ENCODE measurements around the gene STPG3.

- no peak for TF ChIP-seq CTCF (conservative IDR thresholded peaks at IDR 0.05; ENCODE audit: low read depth, low read length)
- no peak for TF ChIP-seq SMC3 (IDR thresholded peaks at IDR 0.05; ENCODE audit: low read depth, low read length)
- TF ChIP-seq MAFK (IDR thresholded peaks at IDR 0.05; ENCODE audit: low read depth, low read length): no peak
- no peak for TF ChIP-seq POLR2A (IDR thresholded peaks at IDR 0.05; ENCODE audit: low read depth, low read length)
- TF ChIP-seq RFX5 (IDR thresholded peaks at IDR 0.05; ENCODE audit: low read depth, low read length): no peak
- no peak for TF ChIP-seq RAD21 (IDR thresholded peaks at IDR 0.05; ENCODE audit: low read length)
- no peak for TF ChIP-seq BHLHE40 (IDR thresholded peaks at IDR 0.05; ENCODE audit: low read depth, low read length)
- no peak for TF ChIP-seq RCOR1 (IDR thresholded peaks at IDR 0.05; ENCODE audit: insufficient replicate concordance, low read length)
- no peak for TF ChIP-seq NFE2L2 (IDR thresholded peaks at IDR 0.05; ENCODE audit: low read depth, low read length)
- no peak for TF ChIP-seq MXI1 (IDR thresholded peaks at IDR 0.05; ENCODE audit: borderline replicate concordance, low read depth, low read length)
- TF ChIP-seq USF2 (IDR thresholded peaks at IDR 0.05; ENCODE audit: low read depth, low read length): no peak
- no peak for TF ChIP-seq CEBPB (IDR thresholded peaks at IDR 0.05; ENCODE audit: low read depth, low read length)
- no peak for TF ChIP-seq ELK1 (IDR thresholded peaks at IDR 0.05; ENCODE audit: borderline replicate concordance, low read depth, low read length)
- TF ChIP-seq FOS (IDR thresholded peaks at IDR 0.05; ENCODE audit: low read depth, low read length): no peak
Measured at GRCh38 chr9:137256856-137257255, 5.8 kb downstream of the STPG3 start.

All from IMR-90 (cell line).